GM21825 (cell line): ENCODE data around the gene DEFB129.
"Not testable (repeated sequence)": the region's sequence is repeated elsewhere in the genome, so short reads cannot be mapped to it uniquely, and the experiment has no call there.

Experiments used
- ATAC-seq: cut with Tn5 transposase; IDR thresholded peaks from one replicate; pipeline ENCODE4 v1.9.1; 2021; ENCODE audit warnings: mild to moderate bottlenecking, moderate library complexity; ENCODE audit not compliant: unreplicated experiment

Gene DEFB129

GRCh38 chr20:226958-227357 is at the start of gene DEFB129:
DEFB129 (plus strand) TSS chr20:227258; CDS start chr20:227289, 31 bp downstream.
- ATAC-seq = no peak

GRCh38 chr20:184288-184687 is 42.8 kb upstream of the DEFB129 start:
- ATAC-seq = no peak

- ATAC-seq = no peak
These were observed 39.3 kb upstream of the DEFB129 start for GRCh38 chr20:187733-188132.

GRCh38 chr20:189611-190010 is 37.4 kb upstream of the DEFB129 start, which contains the start of gene DEFB128:
DEFB128 (minus strand) TSS chr20:189711; CDS start chr20:189623, 88 bp downstream.
- no peak for ATAC-seq

GRCh38 chr20:198225-198624 is 28.8 kb upstream of the DEFB129 start:
- ATAC-seq = no peak

- ATAC-seq = no peak
These were observed 27.1 kb upstream of the DEFB129 start for GRCh38 chr20:199996-200395.

- ATAC-seq = not testable (repeated sequence)
These were observed 23.4 kb upstream of the DEFB129 start for GRCh38 chr20:203630-204029.

GRCh38 chr20:208942-209566 is 18.0 kb upstream of the DEFB129 start:
- ATAC-seq = peak; percentile 50

GRCh38 chr20:210809-211502 is 16.1 kb upstream of the DEFB129 start:
- no peak for ATAC-seq

GRCh38 chr20:214383-214782 is 12.7 kb upstream of the DEFB129 start:
- ATAC-seq = no peak

GRCh38 chr20:215796-216195 is 11.3 kb upstream of the DEFB129 start:
- ATAC-seq = no peak

GRCh38 chr20:217266-217665 is 9.8 kb upstream of the DEFB129 start:
- no peak for ATAC-seq

- no peak for ATAC-seq
These were observed 7.6 kb upstream of the DEFB129 start for GRCh38 chr20:219290-220115.

GRCh38 chr20:221258-221830 is 5.7 kb upstream of the DEFB129 start:
- ATAC-seq = no peak

- ATAC-seq = not testable (repeated sequence)
These were observed 1.2 kb upstream of the DEFB129 start for GRCh38 chr20:225879-226278.

- ATAC-seq = no peak
These were observed 514 bp downstream of the DEFB129 start for GRCh38 chr20:227439-228105.

GRCh38 chr20:235891-236290 is 8.8 kb downstream of the DEFB129 start:
- ATAC-seq = no peak

GRCh38 chr20:237489-237888 is 10.4 kb downstream of the DEFB129 start:
- ATAC-seq = peak; percentile 58

GRCh38 chr20:237929-238328 is 10.9 kb downstream of the DEFB129 start:
- no peak for ATAC-seq

- no peak for ATAC-seq
These were observed 15.8 kb downstream of the DEFB129 start for GRCh38 chr20:242905-243304.

GRCh38 chr20:251354-251753 is 24.3 kb downstream of the DEFB129 start:
- no peak for ATAC-seq
